GM19463 (cell line): ENCODE measurements around the gene DRAM1.
A peak's percentile ranks its signal among the peaks of the same experiment; 100 is the strongest.

Experiments
- ATAC-seq: cut with Tn5 transposase; IDR thresholded peaks from one replicate; pipeline ENCODE4 v1.9.1; 2021; ENCODE audit warnings: mild to moderate bottlenecking, moderate library complexity; ENCODE audit not compliant: unreplicated experiment

The DRAM1 gene

GRCh38 chr12:101939856-101940265, 62.5 kb downstream of the DRAM1 start:
- ATAC-seq: peak; percentile 28

- no peak for ATAC-seq
Observed at GRCh38 chr12:101940400-101940950, 63.1 kb downstream of the DRAM1 start.

DNA sequence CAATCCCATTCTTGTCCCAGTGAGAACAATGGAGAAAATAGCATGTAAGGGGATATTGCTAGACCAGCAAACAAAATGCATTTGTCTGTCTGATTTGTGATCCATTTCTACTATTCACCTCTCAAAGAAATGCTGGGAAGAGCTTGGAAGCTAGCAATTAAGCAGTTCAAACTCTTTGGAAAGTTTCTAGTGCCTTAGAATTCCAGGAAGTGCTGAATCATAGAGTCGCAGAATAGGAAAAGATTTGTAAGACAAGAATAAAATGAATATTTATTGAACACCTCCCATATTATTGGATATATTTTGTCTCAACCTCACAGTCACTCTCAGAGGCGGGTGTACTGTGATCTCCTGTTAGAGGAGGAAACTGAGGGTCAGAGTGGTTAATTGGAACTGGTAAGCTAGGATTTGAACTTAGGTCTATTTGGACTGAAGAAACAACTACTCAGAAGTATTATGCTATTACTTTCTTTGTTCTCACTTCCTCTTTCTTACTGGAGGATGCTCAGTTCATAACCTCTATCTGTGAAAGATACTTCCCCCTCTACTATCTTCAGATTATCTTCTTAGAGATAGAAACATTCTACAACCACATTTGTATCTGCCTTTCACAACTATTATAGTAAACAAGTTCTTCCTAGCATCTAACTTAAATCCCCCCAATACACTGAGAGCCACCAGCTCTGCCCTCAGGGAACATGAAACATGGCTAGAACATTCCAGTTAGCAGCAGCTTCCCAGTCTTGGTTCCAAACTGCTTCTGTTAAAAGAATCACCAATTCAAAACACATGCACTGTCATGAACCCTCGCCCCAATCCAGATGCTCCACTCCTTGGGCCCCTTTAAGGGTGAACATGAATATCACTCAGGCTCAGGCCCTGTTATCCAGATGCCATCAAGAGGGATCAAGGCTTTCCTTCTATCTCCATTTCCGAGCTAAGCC, 64.2 kb downstream of the DRAM1 start:
- ATAC-seq: peak; percentile 75

DNA sequence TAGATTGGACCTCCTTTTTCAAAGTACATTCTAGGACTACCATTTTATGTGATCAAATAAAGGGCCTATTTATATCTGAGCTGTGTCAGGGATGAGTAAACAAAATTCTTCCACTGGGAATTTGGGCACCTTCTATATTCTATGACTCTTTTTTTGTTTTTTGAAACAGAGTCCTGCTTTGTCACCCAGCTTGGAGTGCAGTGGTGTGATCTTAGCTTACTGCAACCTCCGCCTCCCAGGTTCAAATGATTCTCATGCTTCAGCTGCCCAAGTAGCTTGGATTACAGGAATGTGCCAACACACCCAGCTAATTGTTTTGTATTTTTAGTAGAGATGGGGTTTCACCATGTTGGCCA, 64.8 kb downstream of the DRAM1 start:
- no peak for ATAC-seq

GRCh38 chr12:101945369-101946232, 68.2 kb downstream of the DRAM1 start:
- ATAC-seq: no peak

DNA sequence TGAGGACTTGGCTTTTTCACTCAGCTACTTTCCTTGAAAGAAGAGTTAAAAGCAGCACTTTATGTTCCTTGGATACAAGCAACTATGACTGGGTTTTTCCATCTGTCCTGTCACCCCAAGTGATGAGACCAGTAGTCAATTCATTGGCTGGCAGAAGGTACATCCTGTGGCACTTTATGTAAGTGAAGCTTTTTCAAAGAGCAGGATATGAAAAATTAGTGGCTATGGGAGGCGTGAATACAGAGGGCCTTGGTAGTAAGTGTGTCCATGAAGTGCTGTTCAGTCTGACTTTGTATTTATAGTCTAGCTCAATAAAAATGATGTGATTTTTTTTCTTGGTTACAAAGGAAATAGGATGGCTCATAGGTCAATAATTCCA, 68.8 kb downstream of the DRAM1 start:
- ATAC-seq: no peak

- no peak for ATAC-seq
Observed at GRCh38 chr12:101947316-101947715, 69.9 kb downstream of the DRAM1 start.

- no peak for ATAC-seq
Observed at GRCh38 chr12:101948365-101948764, 71.0 kb downstream of the DRAM1 start.

- ATAC-seq: no peak
Observed at GRCh38 chr12:101951002-101951670, 73.8 kb downstream of the DRAM1 start.

DNA sequence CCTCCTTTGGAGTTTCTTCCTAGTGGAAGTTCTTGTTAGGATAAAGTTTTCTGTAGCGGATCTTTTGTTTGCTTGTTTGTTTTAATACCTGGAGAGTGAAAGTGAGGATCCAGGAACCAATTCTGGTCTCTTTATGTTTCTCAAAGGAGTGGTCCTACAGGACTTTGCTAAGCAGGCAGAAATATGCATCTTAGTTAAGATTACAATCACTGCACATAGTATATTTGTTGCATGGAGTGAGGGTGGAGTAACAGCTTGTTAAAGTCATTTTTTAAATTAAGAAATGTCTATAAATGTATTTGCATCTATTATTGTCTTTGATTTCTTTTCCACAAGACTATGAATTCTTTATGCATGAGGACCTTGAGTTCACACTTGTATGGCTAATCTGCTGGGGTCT, 76.7 kb downstream of the DRAM1 start:
- ATAC-seq: no peak

DNA sequence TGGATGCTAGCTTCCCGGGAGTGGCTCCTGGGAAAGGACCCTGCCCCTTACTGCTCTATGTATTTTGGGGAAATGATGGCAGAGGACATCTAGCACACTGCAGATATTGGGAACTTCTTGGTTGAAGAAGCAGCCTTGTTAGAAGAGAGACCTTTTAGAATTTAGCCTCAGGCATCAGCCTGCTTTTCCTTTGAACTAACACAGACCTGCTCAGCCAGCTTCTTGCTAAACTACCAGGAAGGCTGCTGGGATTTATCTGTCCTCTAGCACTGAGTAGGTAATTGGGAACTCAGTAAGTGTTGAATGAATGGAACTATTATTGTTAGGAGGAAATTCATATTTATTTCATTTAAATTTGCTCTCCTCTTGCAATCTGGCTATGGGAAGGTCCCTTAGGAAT, 77.3 kb downstream of the DRAM1 start:
- ATAC-seq: no peak

DNA sequence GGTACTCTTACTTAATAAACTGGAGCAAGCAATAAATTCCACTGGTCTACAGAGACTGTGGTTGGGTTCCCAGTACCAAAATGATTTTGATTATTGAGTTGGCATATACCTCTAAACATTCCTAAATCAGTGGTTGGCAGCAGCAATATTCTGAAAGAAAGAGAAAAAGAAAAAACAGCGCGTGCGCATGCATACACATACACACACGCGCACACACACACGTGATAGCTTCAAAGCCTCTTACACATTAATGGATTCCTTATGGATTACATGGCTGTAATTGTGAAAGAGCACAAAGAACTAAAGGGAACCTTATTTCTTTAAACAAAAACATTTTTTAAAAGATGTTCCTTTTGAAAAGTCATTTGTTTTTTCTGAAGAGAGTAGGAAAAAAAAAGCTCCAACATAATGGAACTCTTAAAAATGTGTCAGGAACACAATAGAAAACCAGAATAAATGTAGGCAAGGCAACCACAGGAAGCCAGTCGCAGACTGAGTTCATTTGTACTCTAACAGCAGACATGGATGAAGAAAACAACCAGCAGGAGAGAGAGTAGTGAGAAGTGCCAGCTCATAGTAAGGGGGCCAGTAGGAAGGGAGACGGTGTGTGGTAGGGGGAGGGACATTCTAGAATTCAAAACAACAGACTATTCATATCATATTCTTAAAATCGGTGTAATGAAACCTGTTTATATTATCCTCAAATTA, 80.0 kb downstream of the DRAM1 start:
- ATAC-seq: no peak

DNA sequence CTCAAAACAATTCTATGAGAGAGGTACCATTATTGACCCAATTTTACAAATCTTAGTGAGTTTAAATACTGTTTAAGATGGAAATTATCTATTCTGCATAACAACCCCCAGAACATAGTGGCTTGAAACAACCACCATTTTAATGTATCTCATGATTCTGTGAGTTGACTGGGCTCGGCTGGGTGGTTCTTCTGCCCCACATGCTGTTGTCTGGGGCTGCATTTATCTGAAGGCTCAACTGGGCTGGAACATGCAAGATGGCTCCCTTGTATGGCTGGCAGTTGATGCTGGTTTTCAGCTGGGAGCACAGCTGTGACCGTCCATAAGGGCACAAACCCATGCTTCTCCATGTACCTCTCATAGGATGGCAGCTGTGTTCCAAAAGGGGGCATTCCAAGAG, 82.2 kb downstream of the DRAM1 start:
- no peak for ATAC-seq

- no peak for ATAC-seq
Observed at GRCh38 chr12:101962486-101962885, 85.1 kb downstream of the DRAM1 start.

DNA sequence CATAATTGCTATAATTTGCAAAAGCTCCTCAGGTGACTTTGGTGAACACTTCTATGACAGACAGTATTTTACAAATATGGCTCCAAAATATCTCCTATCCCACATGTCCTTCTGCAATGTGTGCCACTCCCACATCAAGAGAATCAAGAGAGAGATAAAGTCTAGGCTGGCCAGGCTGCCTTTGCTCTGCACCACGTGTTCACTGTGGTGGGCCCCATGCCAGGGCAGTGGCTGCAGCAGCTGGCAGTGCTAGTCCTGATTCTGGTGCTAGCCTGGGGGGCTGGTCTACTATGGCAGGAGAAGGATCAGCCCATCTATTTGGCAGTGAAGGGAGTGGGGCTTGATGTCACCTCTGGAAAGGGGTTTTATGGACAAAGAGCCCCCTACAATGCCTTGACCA, 86.3 kb downstream of the DRAM1 start:
- ATAC-seq: no peak

GRCh38 chr12:101966496-101966895, 89.1 kb downstream of the DRAM1 start:
- no peak for ATAC-seq

GRCh38 chr12:101967506-101967905, 90.1 kb downstream of the DRAM1 start:
- ATAC-seq: no peak

DNA sequence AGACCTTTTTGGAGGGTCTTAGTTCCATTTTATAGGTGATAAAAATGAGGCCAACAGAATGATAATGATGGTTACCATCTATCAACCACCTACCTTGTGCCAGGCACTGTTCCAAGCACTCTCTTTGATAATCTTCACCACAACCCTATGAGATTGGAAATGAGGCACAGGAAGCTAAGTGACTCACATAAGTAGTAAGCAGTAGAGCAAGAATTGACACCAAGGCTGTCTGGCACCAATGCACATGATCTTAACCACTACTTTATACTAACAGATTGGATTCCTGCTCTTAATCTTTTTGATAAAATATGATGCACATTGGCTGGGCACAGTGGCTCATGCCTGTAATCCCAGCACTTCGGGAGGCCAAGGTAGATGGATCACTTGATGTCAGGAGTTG, 91.4 kb downstream of the DRAM1 start:
- ATAC-seq: no peak
